Measurements from ENCODE around the gene WNT7B.

The WNT7B gene

GRCh38 chr22:45889093-45889538 is 87.8 kb downstream of the WNT7B start:
- DNase-seq (ENCODE audit: low spot score), result no peak

GRCh38 chr22:45888221-45889092 is 88.5 kb downstream of the WNT7B start:
- no peak for TF ChIP-seq CTCF (IDR thresholded peaks at IDR 0.05; ENCODE audit: extremely low read depth, missing control alignments)

More at GRCh38 chr22:45889093-45889538, 87.8 kb downstream of the WNT7B start:
- TF ChIP-seq CTCF (IDR thresholded peaks at IDR 0.05; ENCODE audit: extremely low read depth, missing control alignments), result no peak

GRCh38 chr22:45887202-45888131 is 89.5 kb downstream of the WNT7B start:
- no peak for TF ChIP-seq CTCF (IDR thresholded peaks at IDR 0.05; ENCODE audit: extremely low read depth, missing control alignments)
- no peak for DNase-seq (ENCODE audit: low spot score)

More at GRCh38 chr22:45888221-45889092, 88.5 kb downstream of the WNT7B start:
- DNase-seq (ENCODE audit: low spot score), result no peak

GRCh38 chr22:45886540-45886939 is 90.4 kb downstream of the WNT7B start:
- no peak for TF ChIP-seq CTCF (IDR thresholded peaks at IDR 0.05; ENCODE audit: extremely low read depth, missing control alignments)
- DNase-seq (ENCODE audit: low spot score), result no peak

- no peak for DNase-seq (ENCODE audit: low spot score)
Observed at GRCh38 chr22:45885941-45886395, 91.0 kb downstream of the WNT7B start.

GRCh38 chr22:45885171-45885840 is 91.7 kb downstream of the WNT7B start:
- TF ChIP-seq CTCF (IDR thresholded peaks at IDR 0.05; ENCODE audit: extremely low read depth, missing control alignments), result no peak
- no peak for DNase-seq (ENCODE audit: low spot score)

More at GRCh38 chr22:45885941-45886395, 91.0 kb downstream of the WNT7B start:
- no peak for TF ChIP-seq CTCF (IDR thresholded peaks at IDR 0.05; ENCODE audit: extremely low read depth, missing control alignments)

Data from GM20000 (cell line).